GM12878 (cell line): ENCODE data around the gene KIF3A. TPM values are rescaled to one million over a fixed set of nuclear protein-coding genes. Genes with fewer than 3 reads are reported as not detected.

Source experiments
- BHLHE40 ChIP-seq, 2 experiments: fragments of 450-650 bp in 1 of 2; IDR thresholded peaks; 2 replicates each; pipeline ENCODE4 v1.6.1; 2011 to 2017; ENCODE audit warnings: low read depth in 2 of 2, borderline replicate concordance in 1 of 2, improper control_type of control experiment in 1 of 2, low read length in 1 of 2, mild to moderate bottlenecking in 1 of 2
- CBX3 ChIP-seq: fragments of 200-600 bp; sonication (generic); IDR thresholded peaks from 2 replicates; pipeline ENCODE4 v1.6.1; 2016; ENCODE audit warnings: low read depth, borderline replicate concordance
- TCF7 ChIP-seq: IDR thresholded peaks from 2 replicates; pipeline ENCODE4 v1.6.1; 2014; ENCODE audit warnings: antibody characterized with exemption, borderline replicate concordance
- YBX1 ChIP-seq: fragments of 450-650 bp; IDR thresholded peaks from 2 replicates; pipeline ENCODE4 v1.6.1; 2016; ENCODE audit warnings: antibody characterized with exemption
- ZNF687 ChIP-seq: fragments of 450-650 bp; IDR thresholded peaks from 2 replicates; pipeline ENCODE4 v1.6.1; 2017; ENCODE audit warnings: mild to moderate bottlenecking, moderate library complexity
- polyA plus RNA-seq, 11 experiments: library from polyadenylated mRNA; depleted of rRNA in 4 of 11; unstranded in 6 of 11; stranded (reverse) in 5 of 11; fragments of >200 nt; fragmentation: Nextera tagmentation in 4 of 11; fragmentation: Illumina TruSeq in 1 of 11; extraction: Ambion mirVana in 4 of 11; extraction: Trizol in 1 of 11; gene quantifications; 1 replicate in 1 of 11; 2 replicates in 10 of 11; pipeline versions ENCODE4 v1.2.1 to v1.2.3, GENCODE V29; 2011 to 2016; ENCODE audit warnings: inconsistent platforms in 2 of 11, missing spikeins in 2 of 11, low read depth in 1 of 11
- total RNA-seq, 4 experiments: library from RNA; depleted of rRNA in 3 of 4; stranded (reverse); fragments of >200 nt in 3 of 4; fragmentation: Illumina TruSeq in 1 of 4; extraction: Trizol in 1 of 4; gene quantifications; 2 replicates each; pipeline versions ENCODE4 v1.2.1 to v1.2.3, GENCODE V29; 2013 to 2021
- TF ChIP-seq, protein P1 (sequence below): IDR thresholded peaks from 2 replicates; pipeline ENCODE4 v1.6.1; 2012; ENCODE audit warnings: low read length, inconsistent platforms

KIF3A gene
- total and polyA plus RNA-seq, 10 of the 15 experiments (the other 5 are each of a cell fraction or from before 2014, with no cell fraction given): 2.7 to 36.5 (median 10.0) TPM

- peak; percentile 85 for TF ChIP-seq ZNF687
- TF ChIP-seq, protein P1, sequence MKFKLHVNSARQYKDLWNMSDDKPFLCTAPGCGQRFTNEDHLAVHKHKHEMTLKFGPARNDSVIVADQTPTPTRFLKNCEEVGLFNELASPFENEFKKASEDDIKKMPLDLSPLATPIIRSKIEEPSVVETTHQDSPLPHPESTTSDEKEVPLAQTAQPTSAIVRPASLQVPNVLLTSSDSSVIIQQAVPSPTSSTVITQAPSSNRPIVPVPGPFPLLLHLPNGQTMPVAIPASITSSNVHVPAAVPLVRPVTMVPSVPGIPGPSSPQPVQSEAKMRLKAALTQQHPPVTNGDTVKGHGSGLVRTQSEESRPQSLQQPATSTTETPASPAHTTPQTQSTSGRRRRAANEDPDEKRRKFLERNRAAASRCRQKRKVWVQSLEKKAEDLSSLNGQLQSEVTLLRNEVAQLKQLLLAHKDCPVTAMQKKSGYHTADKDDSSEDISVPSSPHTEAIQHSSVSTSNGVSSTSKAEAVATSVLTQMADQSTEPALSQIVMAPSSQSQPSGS: 0 out of 2 replicates have a peak, but pooled peaks have one; percentile 6
- TF ChIP-seq TCF7: no peak
- no peak for TF ChIP-seq CBX3
- no peak for TF ChIP-seq YBX1
- no peak for TF ChIP-seq BHLHE40 (IDR thresholded peaks at IDR 0.05; ENCODE audit: borderline replicate concordance in 1 of 2, low read depth in 2 of 2, low read length in 1 of 2)
Measured at GRCh38 chr5:132688536-132689339, 48.6 kb downstream of the KIF3A start (continued).
